ENCODE data around the gene MTLN. TPM values are rescaled to one million over a fixed set of nuclear protein-coding genes. Genes with fewer than 3 reads are reported as not detected.
"Not testable (repeated sequence)": the region's sequence is repeated elsewhere in the genome, so short reads cannot be mapped to it uniquely, and the experiment has no call there.

The MTLN gene
- 100 to 1,000 TPM; 129 to 197 (median 171) TPM for total RNA-seq
- polyA plus RNA-seq, result 100 to 1,000 TPM; 407 to 848 TPM
- long read RNA-seq, donor 1, transcript MTLN-203 (2 exons, 441 nt), result major isoform, 122 of 124 reads
- long read RNA-seq, donor 1, partial matches to known transcripts, result 0 of 124 reads
- long read RNA-seq, donor 1, other reads (novel, unspliced or antisense), result 2 of 124 reads
- long read RNA-seq, donor 2, transcript MTLN-203 (2 exons, 441 nt), result major isoform, 161 of 162 reads
- long read RNA-seq, donor 2, partial matches to known transcripts, result 0 of 162 reads
- long read RNA-seq, donor 2, other reads (novel, unspliced or antisense), result 1 of 162 reads
- long read RNA-seq, donor 3, transcript MTLN-203 (2 exons, 441 nt), result major isoform, 9 of 10 reads
- long read RNA-seq, donor 3, partial matches to known transcripts, result 0 of 10 reads
- long read RNA-seq, donor 3, other reads (novel, unspliced or antisense), result 1 of 10 reads

- intact Hi-C loops (cut with DNase I), result no loop called here
- TF ChIP-seq, protein P1, sequence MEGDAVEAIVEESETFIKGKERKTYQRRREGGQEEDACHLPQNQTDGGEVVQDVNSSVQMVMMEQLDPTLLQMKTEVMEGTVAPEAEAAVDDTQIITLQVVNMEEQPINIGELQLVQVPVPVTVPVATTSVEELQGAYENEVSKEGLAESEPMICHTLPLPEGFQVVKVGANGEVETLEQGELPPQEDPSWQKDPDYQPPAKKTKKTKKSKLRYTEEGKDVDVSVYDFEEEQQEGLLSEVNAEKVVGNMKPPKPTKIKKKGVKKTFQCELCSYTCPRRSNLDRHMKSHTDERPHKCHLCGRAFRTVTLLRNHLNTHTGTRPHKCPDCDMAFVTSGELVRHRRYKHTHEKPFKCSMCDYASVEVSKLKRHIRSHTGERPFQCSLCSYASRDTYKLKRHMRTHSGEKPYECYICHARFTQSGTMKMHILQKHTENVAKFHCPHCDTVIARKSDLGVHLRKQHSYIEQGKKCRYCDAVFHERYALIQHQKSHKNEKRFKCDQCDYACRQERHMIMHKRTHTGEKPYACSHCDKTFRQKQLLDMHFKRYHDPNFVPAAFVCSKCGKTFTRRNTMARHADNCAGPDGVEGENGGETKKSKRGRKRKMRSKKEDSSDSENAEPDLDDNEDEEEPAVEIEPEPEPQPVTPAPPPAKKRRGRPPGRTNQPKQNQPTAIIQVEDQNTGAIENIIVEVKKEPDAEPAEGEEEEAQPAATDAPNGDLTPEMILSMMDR (IDR thresholded peaks at IDR 0.05), result peak in 1 of 9 donors; percentile 8
- Histone ChIP-seq H3K9me3 (peaks cover 0 to 7% (median 0%) of the 10 kb centered on the region in 11 donors), H3K27me3 (peaks cover 0 to 17% (median 0%) of the 10 kb centered on the region in 7 donors), H3K4me1 (peaks cover 0 to 24% (median 11%) of the 10 kb centered on the region in 9 donors), H3K36me3 (peaks cover 0 to 27% (median 12%) of the 10 kb centered on the region in 9 donors), H3K27ac (peak within 1 kb of the TSS; percentile 64 to 93 (median 89)), H3K4me3 (peak within 1 kb of the TSS; percentile 51 to 84 (median 78))
- 0 to 3% methylated on average over 54 of the region's 54 CpGs for WGBS, 2 donors
- DNase-seq (peak; percentile 69 to 77), ATAC-seq (peak; percentile 90 to 97 (median 94))
Measured at GRCh38 chr2:110211938-110212858, at the start of gene MTLN. TSS of gene MTLN (minus strand) at chr2:110212547. CDS start at chr2:110212525, 22 bp downstream.

- H3K4me3 ChIP-seq; H3K36me3 ChIP-seq; H3K9me3 ChIP-seq; H3K27ac ChIP-seq; intact Hi-C loops (cut with DNase I); DNase-seq; ATAC-seq; H3K27me3 ChIP-seq; H3K4me1 ChIP-seq: not testable (repeated sequence)
- no CpG with 5 or more reads among the region's 1 CpG for WGBS, 2 donors
Measured at GRCh38 chr2:110261910-110262309, 49.6 kb upstream of the MTLN start.

DNA sequence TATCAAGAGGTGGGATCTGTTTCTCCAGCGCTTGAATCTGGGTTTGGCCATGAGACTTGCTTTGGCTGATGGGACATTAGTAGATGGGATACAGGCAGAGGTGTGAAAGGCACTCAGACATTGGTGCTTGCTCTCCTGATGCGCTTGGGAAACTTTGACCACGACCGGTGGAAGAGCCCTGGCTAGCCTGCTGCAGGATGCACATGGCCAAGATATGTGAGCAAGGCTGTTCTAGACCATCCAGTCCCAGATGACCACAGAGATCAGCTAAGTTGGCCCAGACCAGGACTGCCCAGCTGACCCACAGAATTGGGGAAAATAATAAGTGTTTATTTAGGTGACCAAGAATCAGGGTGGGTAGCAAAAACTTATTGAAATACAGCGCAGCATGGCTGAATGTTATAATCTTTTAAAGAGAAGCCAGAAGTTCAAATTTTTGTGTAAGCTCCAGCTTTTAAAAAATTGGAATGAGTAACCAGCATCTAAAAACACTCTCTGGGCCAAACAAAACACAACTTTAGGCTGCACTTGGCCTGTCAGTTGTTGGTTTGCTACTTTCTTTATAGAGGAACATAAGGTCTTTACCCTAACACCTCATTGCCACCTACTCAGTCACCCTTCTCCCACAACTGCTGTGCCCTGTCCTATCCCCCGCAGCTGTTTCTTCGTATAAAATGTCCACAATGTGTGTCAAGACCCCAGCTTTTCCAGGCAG is 35.9 kb upstream of the MTLN start:
- H3K27me3 ChIP-seq; DNase-seq; H3K36me3 ChIP-seq; H3K9me3 ChIP-seq; H3K4me1 ChIP-seq; H3K4me3 ChIP-seq; intact Hi-C loops (cut with DNase I); H3K27ac ChIP-seq: not testable (repeated sequence)
- ATAC-seq, result peak in 3 of 8 donors; percentile 35 to 41 (median 40)
- WGBS, 2 donors, result 64 to 82% methylated on average over 5 to 6 of the region's 7 CpGs

DNA sequence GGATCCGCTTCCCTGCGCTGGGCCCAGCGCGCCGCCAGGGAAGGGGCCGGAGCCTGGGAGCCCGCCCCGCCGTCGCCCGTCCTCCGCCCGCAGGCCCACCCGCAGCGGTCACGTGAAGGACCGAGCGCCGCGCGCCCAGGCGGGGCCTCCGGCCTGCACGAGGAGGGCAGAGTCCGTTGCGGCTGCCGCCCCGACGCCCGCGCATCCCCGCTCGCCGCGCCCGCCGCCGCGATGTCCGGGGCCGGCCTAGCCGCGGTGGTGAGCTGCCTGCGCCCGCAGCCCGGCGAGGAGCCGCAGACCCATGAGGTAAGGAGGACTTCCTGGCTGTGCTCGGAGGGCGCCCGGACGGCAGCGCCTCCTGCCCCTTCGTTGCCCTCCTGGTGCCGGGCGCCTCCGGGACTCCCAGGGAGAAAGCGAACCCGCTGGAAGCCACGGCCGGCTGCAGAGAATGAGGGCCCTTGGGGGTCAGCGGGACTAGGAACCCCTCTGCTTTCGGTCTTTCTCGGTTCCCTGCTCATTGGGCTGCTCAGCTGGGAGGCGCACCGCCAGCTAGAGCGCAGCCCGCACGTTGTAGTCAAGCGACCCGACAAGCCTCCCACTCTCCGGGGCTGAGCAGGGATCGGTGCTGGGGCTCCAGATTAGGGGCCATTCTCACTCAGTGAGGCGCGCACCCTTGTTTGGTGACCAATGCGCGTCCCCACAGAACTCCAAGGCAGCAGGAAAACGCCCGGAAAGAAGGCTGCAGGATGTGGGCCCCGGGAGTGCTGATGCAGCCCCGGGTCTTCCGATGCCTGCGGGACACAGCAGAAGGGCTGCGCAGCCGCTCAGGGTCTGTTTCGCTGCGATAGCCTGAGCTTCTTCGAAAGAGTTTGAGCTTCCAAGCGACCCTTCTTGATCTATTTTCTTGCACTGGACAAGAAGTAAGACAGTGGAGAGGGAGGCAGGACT is 33.4 kb upstream of the MTLN start:
- DNase-seq; H3K4me1 ChIP-seq; H3K27ac ChIP-seq; H3K9me3 ChIP-seq; intact Hi-C loops (cut with DNase I); H3K36me3 ChIP-seq; H3K27me3 ChIP-seq; H3K4me3 ChIP-seq: not testable (repeated sequence)
- peak; percentile 49 to 87 (median 64) for ATAC-seq
- WGBS, 2 donors, result no CpG with 5 or more reads among the region's 89 CpGs

DNA sequence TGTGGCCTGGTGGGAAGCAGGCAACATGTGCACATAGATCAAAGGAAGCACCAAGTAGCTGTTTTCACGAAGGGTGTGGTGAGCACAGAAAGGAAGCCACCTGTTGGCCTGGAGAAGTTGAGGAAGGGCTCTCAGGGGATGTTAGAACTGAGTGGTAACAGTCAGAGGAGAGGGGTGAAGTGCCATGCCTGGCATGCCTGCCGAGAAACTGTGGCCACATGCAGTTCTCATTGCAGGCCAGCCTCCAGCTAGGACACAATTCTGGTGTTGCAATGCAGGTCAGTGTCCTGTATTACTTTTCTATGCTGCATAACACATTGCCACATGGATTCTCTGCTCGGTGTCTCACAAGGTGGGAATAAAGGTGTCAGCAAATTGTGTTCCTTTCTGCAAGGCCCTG is 30.9 kb upstream of the MTLN start:
- ATAC-seq; intact Hi-C loops (cut with DNase I): not testable (repeated sequence)
- 94 to 100% methylated on average over 1 of the region's 3 CpGs for WGBS, 2 donors

DNA sequence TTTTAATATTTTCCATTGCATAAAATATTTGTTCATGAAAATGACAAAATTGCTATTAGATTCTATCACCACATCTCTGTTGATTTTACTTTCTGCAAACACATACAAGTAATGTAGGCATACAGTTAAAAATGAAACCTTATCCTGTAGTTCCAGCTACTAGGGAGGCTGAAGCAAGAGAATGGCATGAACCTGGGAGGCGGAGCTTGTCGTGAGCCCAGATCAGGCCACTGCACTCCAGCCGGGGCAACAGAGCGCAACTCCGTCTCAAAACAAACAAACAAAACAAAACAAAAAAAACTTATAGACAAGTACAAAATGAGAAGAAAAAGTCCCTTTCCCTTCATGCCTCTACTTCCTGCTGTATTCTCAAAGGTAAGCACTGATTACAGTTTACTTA is 22.2 kb upstream of the MTLN start:
- H3K27ac ChIP-seq; H3K27me3 ChIP-seq; H3K36me3 ChIP-seq; H3K9me3 ChIP-seq; H3K4me3 ChIP-seq; H3K4me1 ChIP-seq; DNase-seq; intact Hi-C loops (cut with DNase I); ATAC-seq: not testable (repeated sequence)
- WGBS, 2 donors, result 54 to 55% methylated on average over 5 of the region's 5 CpGs

More for the DNA sequence above, 30.9 kb upstream of the MTLN start:
- H3K9me3 ChIP-seq, H3K4me3 ChIP-seq, H3K27me3 ChIP-seq, H3K36me3 ChIP-seq, H3K4me1 ChIP-seq, H3K27ac ChIP-seq, DNase-seq: not testable (repeated sequence)

- H3K27ac ChIP-seq; ATAC-seq; H3K36me3 ChIP-seq; H3K4me1 ChIP-seq; H3K9me3 ChIP-seq; intact Hi-C loops (cut with DNase I); H3K4me3 ChIP-seq; DNase-seq: not testable (repeated sequence)
- no CpG with 5 or more reads among the region's 1 CpG for WGBS, 2 donors
- peaks cover 0 to 27% (median 6%) of the 10 kb centered on the region in 7 donors for H3K27me3 ChIP-seq
Measured at GRCh38 chr2:110229886-110230285, 17.5 kb upstream of the MTLN start.

- intact Hi-C loops (cut with DNase I); H3K36me3 ChIP-seq; DNase-seq; H3K27ac ChIP-seq; H3K4me3 ChIP-seq; H3K4me1 ChIP-seq; ATAC-seq; H3K9me3 ChIP-seq: not testable (repeated sequence)
- 88 to 95% methylated on average over 1 of the region's 1 CpG for WGBS, 2 donors
- H3K27me3 ChIP-seq, result peaks cover 0 to 63% (median 16%) of the 10 kb centered on the region in 7 donors
Measured at GRCh38 chr2:110222626-110223025, 10.3 kb upstream of the MTLN start.
